AG10803 (cell line): ENCODE results near the gene NSUN6.
A peak's percentile ranks its signal among the peaks of the same experiment; 100 is the strongest.

Source experiments
- DNase-seq: peaks from one replicate; pipeline ENCODE4 v3.0.0; 2010; ENCODE audit warnings: low read depth
- H3K4me3 ChIP-seq: 2 replicates; pipeline ENCODE4 v1.5.1; 2011; ENCODE audit warnings: mild to moderate bottlenecking, low read length, control low read depth
- TF ChIP-seq, protein P1 (sequence below): conservative IDR thresholded peaks from 2 replicates; pipeline ENCODE4 v1.5.1; 2011; ENCODE audit warnings: mild to moderate bottlenecking, low read length, control low read depth, inconsistent platforms

NSUN6 gene

DNA sequence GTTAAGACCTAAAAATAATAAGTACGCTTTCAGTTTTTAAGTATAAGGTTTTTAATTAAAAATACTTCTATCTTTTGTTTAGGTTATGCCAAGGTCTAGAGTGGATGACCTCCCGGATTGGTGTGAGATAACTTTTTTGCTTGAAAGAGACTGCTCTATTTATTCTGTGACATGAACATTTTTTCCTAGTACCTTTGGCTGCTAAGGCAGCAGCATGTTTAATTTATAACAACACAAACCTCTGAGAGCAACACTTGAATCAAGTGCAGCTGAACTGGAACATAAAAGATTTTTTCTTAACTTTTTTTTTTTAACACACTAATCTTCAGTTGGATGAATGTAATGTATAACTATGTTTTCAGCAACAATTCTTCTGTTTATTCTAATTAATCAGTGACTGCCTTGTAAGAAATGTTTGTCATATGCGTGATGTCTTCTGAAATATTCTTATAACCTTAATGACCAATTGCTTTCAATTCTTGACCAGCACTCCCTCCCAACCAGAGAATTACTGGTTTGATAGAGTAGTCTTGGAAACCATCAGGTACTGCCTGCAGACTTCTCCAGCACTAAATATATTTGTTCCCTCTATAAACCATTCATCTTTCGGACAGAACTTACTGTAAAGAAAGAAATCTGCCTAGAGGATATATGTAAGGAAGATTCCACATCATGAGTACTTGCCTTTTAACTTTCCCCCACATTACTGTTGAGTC is 23.9 kb upstream of the NSUN6 start:
- TF ChIP-seq, protein P1, sequence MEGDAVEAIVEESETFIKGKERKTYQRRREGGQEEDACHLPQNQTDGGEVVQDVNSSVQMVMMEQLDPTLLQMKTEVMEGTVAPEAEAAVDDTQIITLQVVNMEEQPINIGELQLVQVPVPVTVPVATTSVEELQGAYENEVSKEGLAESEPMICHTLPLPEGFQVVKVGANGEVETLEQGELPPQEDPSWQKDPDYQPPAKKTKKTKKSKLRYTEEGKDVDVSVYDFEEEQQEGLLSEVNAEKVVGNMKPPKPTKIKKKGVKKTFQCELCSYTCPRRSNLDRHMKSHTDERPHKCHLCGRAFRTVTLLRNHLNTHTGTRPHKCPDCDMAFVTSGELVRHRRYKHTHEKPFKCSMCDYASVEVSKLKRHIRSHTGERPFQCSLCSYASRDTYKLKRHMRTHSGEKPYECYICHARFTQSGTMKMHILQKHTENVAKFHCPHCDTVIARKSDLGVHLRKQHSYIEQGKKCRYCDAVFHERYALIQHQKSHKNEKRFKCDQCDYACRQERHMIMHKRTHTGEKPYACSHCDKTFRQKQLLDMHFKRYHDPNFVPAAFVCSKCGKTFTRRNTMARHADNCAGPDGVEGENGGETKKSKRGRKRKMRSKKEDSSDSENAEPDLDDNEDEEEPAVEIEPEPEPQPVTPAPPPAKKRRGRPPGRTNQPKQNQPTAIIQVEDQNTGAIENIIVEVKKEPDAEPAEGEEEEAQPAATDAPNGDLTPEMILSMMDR, result no peak
- H3K4me3 ChIP-seq, result no peak overlapping the region
- DNase-seq, result no peak

DNA sequence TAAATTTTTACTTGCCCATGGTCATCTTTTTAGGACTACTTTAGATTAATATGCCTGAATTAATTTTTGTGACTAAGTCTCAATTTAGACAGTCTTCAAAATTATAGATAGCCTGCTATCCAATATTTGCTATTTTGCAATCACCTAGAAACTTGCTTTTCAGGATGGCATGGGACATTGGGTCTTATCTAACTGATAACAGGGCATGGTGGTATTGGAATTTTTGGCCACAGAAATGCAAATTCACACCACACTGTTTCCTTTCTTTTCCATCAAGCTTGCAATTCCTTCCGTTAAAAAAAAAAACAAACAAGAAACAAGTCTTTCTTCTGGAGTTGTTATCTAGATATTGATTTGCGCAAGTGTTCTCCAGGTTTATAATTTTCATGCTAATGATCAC is 16.6 kb upstream of the NSUN6 start:
- H3K4me3 ChIP-seq, result no peak overlapping the region
- TF ChIP-seq, protein P1, result no peak
- no peak for DNase-seq

DNA sequence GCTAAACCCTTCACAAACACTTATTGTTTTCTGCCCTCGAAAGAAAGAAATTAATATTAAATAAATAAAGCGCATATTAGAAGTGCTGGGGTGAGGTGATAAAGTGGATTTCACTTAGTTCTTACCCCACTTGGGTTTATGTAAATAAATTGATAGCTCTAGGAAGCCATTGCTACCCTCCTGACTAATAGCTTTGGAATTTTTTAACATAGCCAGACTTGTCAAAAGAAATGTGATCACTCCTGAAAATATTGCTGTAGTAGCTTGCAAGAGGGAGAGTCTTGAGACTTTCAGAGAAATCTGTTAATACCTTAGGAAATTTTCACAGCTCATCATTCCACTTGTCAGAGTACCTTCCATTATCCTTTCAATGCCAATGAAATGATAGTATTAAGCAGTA is 15.4 kb upstream of the NSUN6 start:
- H3K4me3 ChIP-seq, result no peak overlapping the region
- peak; percentile 70 for DNase-seq
- TF ChIP-seq, protein P1, result no peak

DNA sequence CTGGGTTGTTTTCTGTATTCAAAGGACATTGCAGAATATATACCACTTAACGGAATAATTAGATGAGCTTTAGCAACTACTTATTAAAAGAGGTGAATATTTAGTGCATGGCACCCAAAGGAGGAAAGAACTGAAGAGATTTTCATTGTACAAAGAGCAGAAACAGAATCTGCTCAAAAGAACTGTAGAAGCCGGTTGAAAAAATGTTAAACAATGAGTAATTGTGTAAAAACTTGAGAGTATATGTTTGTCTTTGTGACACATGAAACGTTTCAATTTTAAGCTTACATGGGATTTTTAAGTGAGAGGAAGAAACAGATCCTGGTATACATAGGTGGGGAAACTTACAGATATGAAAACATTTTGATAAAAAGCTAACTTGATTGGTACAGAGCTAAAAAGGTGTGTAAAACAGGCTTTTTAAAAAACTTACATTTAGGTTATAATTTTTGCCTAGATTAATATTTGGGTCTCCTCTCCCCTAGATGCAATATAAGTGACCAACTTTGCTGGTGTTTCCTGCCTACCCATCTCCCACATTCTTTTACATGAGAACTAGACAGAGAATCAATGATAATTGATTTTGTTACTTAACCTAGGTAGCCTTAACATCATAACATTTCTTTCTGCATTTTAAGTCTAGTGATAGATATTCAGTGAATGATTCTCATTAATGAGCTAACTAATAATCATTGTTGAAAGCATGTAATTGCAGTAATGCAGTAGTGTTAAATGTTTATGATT is 14.6 kb upstream of the NSUN6 start:
- TF ChIP-seq, protein P1, result no peak
- DNase-seq, result peak; percentile 17
- H3K4me3 ChIP-seq, result no peak overlapping the region

DNA sequence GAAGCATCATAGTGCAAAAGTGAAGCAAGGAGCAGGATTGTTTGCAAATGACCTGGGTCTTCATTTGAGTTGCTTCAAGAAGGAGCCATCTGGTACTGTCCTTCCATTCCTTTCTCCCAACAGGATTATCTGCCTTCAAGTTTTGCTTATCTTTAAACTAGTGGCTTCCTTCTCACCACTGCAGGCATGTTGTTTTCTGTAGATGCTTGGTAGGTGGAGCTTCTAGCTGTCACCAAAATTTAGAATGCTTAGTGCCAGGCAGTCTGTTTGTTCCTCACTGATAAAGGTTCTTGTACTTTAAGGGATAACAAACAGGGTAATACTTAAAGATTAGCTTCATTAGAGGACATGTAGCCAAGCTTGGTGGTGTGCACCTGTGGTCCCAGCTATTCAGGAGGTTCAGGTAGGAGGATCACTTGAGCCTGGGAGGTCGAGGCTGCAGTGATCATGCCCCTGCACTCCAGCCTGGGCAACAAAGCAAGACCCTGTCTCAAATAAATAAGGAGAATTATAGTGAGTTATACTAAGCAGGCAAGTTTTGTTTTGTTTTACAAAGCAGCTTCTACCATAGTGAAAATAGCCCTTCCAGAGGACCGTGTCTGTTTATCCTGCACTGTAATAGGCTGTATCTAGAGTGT is 13.6 kb upstream of the NSUN6 start:
- TF ChIP-seq, protein P1, result no peak
- DNase-seq, result no peak
- no peak overlapping the region for H3K4me3 ChIP-seq

DNA sequence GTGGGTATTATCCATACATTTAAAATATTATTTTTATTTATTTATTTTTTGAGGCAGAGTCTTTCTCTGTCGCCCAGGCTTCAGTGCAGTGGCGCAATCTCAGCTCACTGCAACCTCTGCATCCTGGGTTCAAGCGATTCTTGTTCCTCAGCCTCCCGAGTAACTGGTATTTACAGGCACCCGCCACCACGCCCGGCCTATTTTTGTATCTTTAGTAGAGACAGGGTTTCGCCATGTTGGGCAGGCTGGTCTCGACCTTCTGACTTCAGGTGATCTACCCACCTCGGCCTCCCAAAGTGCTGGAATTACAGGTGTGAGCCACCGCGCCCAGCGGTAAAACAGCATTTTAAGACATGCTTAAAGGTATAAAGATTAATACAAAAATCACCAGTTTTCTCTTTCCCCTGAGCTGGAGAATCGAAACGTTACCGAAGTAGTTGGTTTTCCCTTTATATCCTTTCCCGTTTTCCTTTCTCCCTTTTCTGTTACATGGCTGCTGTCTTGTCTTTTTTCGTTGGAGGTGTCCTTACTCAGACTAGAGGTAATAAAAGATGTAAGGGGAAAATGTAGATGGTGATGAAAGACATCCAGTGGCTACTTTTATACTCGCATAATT is 9.5 kb upstream of the NSUN6 start:
- peak overlapping the region; percentile 93 for H3K4me3 ChIP-seq
- TF ChIP-seq, protein P1, result no peak
- no peak for DNase-seq
